ENCODE measurements around the gene BRD4.
"Not testable (repeated sequence)": the region's sequence is repeated elsewhere in the genome, so short reads cannot be mapped to it uniquely, and the experiment has no call there.

The BRD4 gene

DNA sequence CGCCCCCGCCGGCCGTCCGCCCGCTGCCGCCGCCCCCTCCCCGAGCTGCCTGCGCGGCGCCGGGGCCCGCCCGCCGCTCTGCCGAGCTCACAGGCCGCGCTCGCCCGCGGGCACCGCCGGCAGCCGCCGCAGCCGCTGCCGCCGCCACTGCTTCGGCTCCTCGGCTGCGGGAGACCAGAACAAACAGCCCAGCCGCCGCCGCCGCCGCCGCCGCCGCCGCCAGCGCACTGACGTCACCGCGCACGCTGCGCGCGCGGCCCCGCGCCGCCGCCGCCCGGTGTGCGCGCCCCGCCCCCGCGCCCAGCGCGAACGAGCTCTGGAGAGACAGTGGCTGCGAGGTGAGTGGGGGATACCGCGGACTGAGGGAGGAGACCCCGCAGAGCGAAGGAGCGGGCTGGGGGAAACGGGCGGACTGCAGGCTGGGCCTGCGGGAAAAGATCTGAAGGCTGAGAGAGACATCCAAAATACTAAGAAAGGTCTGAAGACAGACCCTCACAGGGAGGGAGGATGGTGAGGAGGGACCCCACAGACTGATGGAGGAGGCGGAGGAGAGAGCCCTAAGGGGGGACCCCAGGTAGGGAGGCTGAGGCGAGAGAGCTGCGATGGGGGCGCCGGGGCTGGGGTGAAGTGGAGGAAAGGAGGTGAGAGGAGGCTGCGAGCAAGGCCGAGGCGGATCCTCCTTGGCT is at the start of gene BRD4:
Gene BRD4, minus strand, starts transcription at position 229 of the 686 bp plus-strand sequence. CDS start 59,440 bp downstream, outside the sequence.
- peak; percentile 34 for DNase-seq

DNA sequence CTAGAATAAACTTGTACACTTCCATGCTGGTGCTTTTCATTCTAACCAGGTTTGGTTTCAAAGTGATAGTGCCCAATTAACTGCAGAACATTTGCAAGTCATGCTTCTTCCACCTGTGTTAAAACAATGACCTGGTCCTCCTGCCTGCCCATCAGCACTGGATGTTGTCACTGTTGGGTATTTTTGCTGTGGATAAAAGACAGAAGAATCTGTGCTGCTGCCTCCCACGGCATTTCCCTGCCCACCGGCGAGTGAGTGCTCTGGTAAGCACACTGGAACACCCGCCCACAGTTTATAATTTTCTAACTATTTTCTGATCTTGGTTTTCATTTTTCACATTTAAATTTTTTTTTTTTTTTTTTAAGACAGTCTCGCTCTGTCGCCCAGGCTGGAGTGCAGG is 49.5 kb upstream of the BRD4 start:
- DNase-seq = no peak

DNA sequence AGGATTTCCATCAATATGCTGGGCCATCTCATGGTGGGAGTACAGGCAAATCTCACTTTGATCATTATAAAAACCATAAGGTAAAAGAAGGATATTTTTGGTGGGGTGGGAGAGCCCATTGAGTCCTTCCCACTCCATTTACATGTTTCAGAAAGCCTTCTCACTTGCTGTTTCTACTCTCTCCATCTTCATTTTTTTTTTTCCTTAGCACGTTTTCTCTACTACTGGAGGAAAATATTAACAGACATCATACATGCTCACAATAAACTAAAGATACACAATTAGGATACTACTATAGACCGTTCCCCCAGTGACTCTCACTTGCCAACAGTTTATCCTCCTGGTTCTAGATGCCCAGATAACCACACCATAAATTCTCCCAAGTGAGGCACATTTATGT is 49.1 kb upstream of the BRD4 start:
- DNase-seq = no peak

- DNase-seq = no peak
Measured at GRCh38 chr19:15379999-15380647, 47.8 kb upstream of the BRD4 start.

GRCh38 chr19:15379083-15379998 is 47.0 kb upstream of the BRD4 start, which contains the start of gene AKAP8:
TSS of gene AKAP8 (minus strand) at chr19:15379787. CDS start at chr19:15379731, 56 bp downstream.
- peak; percentile 92 for DNase-seq

- DNase-seq = no peak
Measured at GRCh38 chr19:15378534-15379082, 46.3 kb upstream of the BRD4 start.

DNA sequence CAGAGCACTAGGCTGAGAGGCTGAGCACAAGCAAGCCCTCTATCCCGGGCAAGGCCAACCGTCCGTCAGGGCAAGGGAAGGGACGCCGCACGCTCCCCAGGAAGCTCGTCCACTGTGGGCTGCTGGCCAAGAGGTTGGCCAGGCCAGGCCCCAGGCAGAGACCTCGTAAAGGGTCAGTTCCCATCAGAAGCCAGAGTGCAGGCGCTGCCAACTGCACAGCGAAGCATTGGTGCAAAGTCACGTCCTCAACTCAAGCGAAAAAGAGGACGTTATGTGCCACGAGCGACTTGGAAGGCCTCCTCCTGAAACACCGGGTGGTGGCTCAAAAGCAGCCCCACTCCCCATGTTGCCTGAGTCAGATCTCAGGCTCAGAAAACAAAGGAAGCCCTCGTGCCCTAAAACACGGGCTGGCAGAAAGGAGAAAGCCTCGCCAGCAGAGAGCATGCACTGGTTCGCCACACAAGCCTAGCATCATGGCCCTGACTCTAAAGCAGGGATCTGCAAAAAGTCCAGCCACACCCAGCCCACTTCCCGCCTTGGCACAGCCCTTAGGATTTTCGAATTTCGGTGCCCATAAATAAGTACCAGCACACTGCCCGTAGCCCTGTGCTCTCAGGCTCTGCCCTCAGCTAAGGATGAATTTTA is 42.6 kb upstream of the BRD4 start:
- no peak for DNase-seq

DNA sequence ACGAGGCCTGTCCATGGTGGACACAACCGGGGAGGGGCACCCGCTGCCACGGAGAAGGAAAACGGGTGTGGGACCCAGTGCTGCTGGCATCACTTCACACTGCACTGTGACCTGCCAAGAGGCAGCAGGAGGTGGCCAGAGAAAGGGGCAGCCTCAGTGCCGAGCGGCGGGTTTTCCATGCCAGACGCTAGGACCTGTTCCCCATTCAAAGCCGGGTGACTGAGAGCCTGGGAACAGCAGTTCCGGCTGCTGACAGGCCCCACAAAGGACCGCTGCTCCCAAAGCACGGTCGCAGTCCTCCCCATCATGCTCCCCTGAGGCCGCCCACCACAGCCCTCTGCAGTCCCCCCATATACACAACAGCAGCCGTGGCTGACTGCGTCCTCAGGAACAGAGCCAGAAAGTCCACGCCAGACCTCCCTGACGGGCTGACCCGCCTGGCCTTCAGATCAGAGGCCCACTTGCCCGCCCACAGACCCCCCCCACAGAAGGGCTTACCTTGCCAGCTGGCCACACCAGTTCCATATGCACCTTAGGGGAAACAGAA is 41.8 kb upstream of the BRD4 start:
- DNase-seq = no peak

GRCh38 chr19:15373644-15374043 is 41.3 kb upstream of the BRD4 start:
- DNase-seq = no peak

GRCh38 chr19:15372891-15373301 is 40.6 kb upstream of the BRD4 start:
- DNase-seq = no peak

GRCh38 chr19:15372470-15372869 is 40.1 kb upstream of the BRD4 start:
- DNase-seq = no peak

DNA sequence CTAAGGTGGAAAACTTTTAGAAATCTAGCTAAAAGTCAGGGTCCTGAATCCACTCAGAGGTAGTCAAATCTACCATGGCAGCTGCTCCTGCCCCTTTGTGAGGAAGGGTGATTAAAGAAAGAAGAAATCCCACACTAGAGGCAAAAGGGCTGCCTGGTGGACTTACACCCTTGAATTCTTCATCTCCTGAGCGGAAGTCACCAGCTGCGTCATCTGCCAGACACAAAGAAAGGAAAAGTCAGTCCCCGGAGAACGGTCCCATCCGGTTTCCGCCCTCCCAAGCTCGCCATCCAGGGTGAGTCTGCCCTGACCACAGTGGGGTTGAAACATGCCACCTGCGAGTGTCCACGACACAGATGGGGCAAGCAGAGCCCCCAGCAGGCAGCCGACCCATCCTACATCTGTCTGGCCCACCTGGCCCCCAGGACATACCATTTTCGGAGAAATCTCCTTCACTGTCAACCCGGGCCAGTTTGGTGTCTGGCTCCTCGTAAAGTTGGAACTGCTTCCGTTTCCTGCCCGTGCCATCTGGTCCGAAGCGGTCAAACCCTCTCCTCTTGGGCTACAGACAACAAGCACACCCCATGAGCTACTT is 39.5 kb upstream of the BRD4 start:
- DNase-seq = no peak

- no peak for DNase-seq
Measured at GRCh38 chr19:15371119-15371518, 38.8 kb upstream of the BRD4 start.

DNA sequence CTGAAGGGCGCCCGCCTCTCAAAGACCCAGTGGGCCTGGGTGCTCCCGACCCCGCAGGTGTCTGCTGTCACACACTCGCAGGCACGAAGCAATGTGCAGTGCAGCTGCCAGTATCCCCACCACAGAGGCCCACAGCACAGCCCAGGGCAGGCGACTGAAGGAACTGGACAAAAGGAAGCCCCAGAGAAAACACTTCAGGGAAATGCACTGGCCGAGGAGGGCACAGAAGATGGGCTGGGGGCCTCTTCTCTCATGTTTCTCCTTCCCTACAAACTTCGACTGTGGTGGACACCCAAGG is 37.2 kb upstream of the BRD4 start:
- DNase-seq = no peak

DNA sequence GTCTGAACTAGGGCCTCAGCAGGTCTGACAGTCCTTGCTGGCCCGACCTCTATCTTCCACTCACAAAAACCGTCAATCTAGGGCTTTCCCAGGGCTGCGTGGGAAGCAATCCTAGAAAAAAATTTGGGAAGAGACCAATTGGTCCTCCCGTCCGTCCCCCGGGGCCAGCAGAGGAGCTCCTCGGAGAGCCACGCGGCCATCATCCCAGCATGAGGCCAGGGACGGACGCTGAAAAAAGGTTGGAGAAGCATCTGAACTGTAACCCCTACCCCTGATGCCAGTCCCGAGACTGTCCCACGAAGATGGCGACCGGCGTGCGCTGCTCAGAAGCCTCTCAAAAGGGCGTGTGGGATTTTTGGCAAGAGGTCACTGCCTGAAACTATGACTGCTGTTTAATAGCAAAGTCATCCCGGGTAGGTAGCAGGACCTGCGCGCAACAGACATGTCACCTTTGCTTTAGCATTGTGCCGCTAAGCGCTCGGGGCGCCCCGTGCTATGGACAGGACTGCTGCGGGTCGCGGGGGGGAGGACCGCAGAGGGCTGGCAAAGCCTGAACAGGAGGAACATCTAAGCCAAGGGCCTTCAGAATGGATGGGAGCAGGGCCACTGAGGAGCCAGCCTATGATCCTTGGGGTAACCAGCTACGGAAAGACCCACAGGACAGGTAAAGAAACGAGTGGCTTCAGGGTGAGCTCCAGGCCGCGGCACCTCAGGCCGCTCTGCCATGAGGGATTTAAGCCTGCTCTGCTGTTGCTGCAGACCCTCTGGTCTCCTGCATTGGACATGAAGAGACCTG is 36.7 kb upstream of the BRD4 start:
- DNase-seq = no peak

DNA sequence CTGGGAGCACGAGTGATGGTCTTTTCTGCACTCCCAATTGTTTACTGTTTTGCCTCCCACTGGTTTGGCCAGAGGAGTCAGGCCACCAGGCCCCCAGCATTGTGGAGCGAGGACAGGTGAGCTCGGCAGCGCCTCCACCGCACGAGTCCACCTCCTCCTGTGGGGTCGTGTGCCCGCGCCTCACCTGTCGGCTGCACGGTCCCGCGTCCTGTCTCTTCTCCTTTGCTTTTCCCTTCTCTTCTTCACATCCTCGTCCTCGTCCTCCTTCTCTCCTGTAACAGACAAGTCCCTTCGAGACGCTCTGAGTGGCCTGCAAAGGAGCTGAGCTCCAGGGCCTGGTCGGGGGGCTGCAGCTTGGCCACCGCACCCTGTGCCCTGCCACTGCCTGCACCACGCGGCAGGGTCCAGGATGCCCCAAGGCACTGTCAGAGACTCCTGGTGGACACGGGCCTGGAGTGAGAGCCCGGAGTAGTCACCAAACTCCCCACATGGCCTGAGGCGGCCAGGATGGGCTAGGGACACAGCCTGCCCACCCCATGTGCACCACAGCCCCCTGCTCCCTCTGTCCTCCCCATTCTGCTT is 35.8 kb upstream of the BRD4 start:
- no peak for DNase-seq

DNA sequence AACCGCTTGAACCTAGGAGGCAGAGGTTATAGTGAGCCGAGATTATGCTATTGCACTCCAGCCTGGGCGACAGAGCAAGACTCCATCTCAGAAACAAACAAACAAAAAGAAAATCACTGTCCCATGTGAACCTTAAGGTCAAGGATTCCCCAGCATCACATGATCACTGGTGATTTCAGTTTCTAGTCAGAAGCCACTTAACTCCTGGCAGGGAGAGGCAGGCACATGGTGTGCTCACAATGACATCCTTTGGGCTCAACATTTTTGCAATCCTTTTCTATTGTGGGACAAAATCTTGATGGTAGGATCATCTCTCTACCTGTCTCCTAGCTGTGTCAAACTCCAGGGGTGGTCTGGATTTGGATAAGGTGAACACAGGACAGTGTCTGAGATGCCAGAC is 35.1 kb upstream of the BRD4 start:
- no peak for DNase-seq

GRCh38 chr19:15365264-15365663 is 32.9 kb upstream of the BRD4 start:
- no peak for DNase-seq

DNA sequence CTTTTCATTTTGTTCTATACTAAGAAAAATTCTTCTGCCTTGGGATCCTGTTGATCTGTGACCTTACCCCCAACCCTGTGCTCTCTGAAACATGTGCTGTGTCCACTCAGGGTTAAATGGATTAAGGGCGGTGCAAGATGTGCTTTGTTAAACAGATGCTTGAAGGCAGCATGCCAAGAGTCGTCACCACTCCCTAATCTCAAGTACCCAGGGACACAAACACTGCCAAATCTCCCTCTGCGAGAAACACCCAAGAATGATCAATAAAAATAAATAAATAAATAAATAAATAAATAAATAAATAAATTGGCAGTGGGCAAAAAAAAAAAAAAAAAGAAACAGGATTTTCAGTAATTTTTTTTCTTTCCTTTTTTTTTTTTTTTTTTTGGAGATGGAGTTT is 31.5 kb upstream of the BRD4 start:
- DNase-seq = not testable (repeated sequence)

DNA sequence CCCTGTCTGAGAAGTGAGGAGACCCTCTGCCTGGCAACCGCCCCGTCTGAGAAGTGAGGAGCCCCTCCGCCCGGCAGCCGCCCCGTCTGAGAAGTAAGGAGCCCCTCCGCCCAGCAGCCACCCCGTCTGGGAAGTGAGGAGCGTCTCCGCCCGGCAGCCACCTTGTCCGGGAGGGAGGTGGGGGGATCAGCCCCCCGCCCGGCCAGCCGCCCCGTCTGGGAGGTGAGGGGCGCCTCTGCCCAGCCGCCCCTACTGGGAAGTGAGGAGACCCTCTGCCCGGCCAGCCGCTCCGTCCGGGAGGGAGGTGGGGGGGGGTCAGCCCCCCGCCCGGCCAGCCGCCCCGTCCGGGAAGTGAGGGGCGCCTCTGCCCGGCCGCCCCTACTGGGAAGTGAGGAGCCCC is 30.7 kb upstream of the BRD4 start:
- DNase-seq = not testable (repeated sequence)

DNA sequence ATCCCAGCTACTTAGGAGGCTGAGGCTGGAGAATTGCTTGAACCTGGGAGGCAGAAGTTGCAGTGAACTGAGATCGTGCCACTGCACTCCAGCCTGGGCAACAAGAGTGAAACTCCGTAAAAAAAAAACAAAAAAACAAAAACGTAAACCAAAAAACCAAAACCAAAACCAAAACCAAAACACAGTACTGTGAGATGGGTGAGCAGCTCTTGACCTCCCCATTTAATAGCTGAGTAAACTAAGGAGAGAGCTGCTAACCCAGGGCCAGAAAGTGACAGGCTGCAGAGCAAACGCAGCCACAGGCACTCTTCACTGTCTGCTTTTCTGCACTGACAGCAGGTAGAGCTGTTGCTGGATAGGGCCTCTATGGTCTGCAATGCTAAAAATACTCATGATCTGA is 27.7 kb upstream of the BRD4 start:
- not testable (repeated sequence) for DNase-seq

All from NCI-H2227 treated with DMSO at 0.1 percent for 48 hours (cell line).